Tibial artery (tissue), 4 donors: Measurements from ENCODE around the gene GGPS1.

Experiments
- DNase-seq, 2 donors: peaks; one replicate each; pipeline ENCODE4 v3.0.0-alpha.2; 2019
- H3K27ac ChIP-seq, 2 donors: fragments of 200-600 bp; sonication (generic) in 1 of 2; 1 replicate in 1 of 2; 2 replicates in 1 of 2; pipeline ENCODE4 v1.5.1; 2018 to 2019; ENCODE audit warnings: mild to moderate bottlenecking in 1 of 2
- H3K27me3 ChIP-seq, 2 donors: fragments of 200-600 bp; sonication (generic) in 1 of 2; one replicate each; pipeline versions ENCODE4 v1.5.1 to v1.6.0; 2016 to 2019
- H3K36me3 ChIP-seq, 3 donors: fragments of 200-600 bp; sonication (generic) in 2 of 3; one replicate each; pipeline ENCODE4 v1.5.1; 2016 to 2019; ENCODE audit warnings: mild to moderate bottlenecking in 2 of 3
- H3K4me1 ChIP-seq, 4 donors: fragments of 200-600 bp; sonication (generic) in 2 of 4; 1 replicate in 3 of 4; 2 replicates in 1 of 4; pipeline ENCODE4 v1.5.1; 2016 to 2019
- H3K4me3 ChIP-seq, 2 donors: fragments of 200-600 bp; sonication (generic) in 1 of 2; 1 replicate in 1 of 2; 2 replicates in 1 of 2; pipeline ENCODE4 v1.5.1; 2018 to 2019; ENCODE audit warnings: mild to moderate bottlenecking in 2 of 2
- H3K9me3 ChIP-seq, 3 donors: fragments of 200-600 bp; sonication (generic) in 1 of 3; one replicate each; pipeline ENCODE4 v1.5.1; 2016 to 2019
- intact Hi-C: fragments of 100-400 bp; cut with DNase I; formaldehyde crosslinking; loops from one replicate; pipeline ENCODE4 v1.15.0; 2023; ENCODE audit warnings: low total_unique reads
- TF ChIP-seq, protein P1 (sequence below), 2 experiments: fragments of 200-600 bp in 1 of 2; fragments of 450-650 bp in 1 of 2; IDR thresholded peaks; one replicate each; pipeline ENCODE4 v1.5.1; 2017 to 2019; ENCODE audit warnings: antibody characterized with exemption in 2 of 2, mild to moderate bottlenecking in 1 of 2, moderate library complexity in 1 of 2

The GGPS1 gene

DNA sequence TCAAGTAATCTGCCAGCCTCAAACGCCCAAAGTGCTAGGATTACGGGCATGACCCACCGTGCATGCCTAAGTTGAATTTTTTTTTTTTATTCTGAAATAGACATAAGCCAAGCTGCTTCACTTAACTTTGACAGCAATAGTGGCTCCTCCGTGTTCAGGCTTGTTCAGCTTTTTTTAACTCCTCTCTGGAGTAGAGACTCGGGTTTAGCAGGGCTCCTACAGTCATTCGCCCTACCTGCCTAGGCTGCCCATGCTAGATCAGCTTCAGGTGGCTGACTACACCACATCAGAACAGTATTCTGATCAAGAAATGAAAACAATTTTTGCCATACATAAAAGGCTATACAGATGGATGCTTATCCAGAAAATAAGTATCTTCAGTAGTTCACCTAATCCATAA lies 15.1 kb upstream of the GGPS1 start:
- no peak overlapping the region for H3K4me3 ChIP-seq
- H3K27me3 ChIP-seq = no peaks in the 10 kb centered on the region
- no peak overlapping the region for H3K27ac ChIP-seq
- H3K9me3 ChIP-seq = no peaks in the 10 kb centered on the region
- H3K4me1 ChIP-seq = peaks cover 0 to 43% (median 14%) of the 10 kb centered on the region in 4 donors
- peaks cover 0 to 6% (median 6%) of the 10 kb centered on the region in 3 donors for H3K36me3 ChIP-seq
- intact Hi-C loops = no loop called here
- DNase-seq = no peak
- TF ChIP-seq, protein P1, sequence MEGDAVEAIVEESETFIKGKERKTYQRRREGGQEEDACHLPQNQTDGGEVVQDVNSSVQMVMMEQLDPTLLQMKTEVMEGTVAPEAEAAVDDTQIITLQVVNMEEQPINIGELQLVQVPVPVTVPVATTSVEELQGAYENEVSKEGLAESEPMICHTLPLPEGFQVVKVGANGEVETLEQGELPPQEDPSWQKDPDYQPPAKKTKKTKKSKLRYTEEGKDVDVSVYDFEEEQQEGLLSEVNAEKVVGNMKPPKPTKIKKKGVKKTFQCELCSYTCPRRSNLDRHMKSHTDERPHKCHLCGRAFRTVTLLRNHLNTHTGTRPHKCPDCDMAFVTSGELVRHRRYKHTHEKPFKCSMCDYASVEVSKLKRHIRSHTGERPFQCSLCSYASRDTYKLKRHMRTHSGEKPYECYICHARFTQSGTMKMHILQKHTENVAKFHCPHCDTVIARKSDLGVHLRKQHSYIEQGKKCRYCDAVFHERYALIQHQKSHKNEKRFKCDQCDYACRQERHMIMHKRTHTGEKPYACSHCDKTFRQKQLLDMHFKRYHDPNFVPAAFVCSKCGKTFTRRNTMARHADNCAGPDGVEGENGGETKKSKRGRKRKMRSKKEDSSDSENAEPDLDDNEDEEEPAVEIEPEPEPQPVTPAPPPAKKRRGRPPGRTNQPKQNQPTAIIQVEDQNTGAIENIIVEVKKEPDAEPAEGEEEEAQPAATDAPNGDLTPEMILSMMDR (IDR thresholded peaks at IDR 0.05) = no peak

DNA sequence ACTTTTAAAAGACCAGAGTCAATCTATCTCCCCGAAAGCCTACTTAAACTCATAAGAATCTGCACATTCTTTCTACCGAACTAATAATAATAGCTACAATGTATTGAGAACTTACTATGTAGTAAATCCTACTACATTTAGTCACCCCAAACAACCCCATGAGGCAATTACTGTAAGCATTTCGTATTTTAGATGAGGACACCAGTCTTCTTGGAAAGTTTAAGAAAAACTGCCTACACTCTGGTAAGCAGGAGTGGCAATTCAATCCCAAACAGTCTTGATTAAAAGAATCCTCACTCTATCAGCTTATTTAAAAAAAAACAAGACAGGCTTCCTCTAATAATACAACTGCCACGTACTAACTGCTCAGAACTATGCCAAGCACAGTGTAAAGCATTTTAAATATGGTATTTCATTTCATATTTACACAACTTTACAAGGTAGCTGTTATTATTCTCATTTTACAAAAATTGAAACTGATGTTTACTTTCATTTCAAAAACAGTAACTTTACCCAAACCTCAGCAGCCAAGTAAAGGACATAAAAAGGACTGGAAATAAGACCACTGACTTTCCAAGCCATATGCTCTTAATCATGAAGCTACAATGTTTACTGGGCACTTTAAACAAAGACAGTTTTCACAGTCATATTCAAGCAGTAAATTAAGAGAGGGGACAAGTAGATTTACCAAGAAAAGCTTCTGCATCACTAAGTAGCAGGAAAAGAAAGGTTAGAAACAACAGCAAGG lies 14.3 kb upstream of the GGPS1 start:
- no peak overlapping the region for H3K4me3 ChIP-seq
- TF ChIP-seq, protein P1 (IDR thresholded peaks at IDR 0.05) = no peak
- DNase-seq = no peak
- peaks cover 0 to 42% (median 14%) of the 10 kb centered on the region in 4 donors for H3K4me1 ChIP-seq
- peaks cover 6 to 13% (median 6%) of the 10 kb centered on the region in 3 donors for H3K36me3 ChIP-seq
- H3K27me3 ChIP-seq = no peaks in the 10 kb centered on the region
- H3K9me3 ChIP-seq = no peaks in the 10 kb centered on the region
- no peak overlapping the region for H3K27ac ChIP-seq
- intact Hi-C loops = no loop called here

DNA sequence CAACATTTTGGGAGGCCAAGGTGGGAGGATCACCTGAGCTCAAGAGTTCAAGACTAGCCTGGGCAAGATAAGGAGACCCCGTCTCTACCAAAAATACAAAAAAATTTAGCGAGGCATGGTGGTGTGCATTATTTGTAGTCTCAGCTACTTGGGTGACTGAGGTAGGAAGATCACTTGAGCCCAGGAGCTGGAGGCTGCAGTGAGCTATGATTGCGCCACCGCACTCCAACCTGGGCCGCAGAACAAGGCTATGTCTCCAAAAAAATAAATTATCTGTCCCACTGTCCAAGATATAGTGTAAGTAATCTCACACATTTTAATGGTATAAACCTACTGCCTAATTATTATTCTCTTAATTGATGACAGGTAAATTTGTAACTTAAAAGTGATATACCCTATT lies 13.2 kb upstream of the GGPS1 start:
- TF ChIP-seq, protein P1 (IDR thresholded peaks at IDR 0.05) = no peak
- H3K4me3 ChIP-seq = no peak overlapping the region
- intact Hi-C loops = no loop called here
- H3K4me1 ChIP-seq = peaks cover 0 to 45% (median 14%) of the 10 kb centered on the region in 4 donors
- no peaks in the 10 kb centered on the region for H3K27me3 ChIP-seq
- no peak for DNase-seq
- H3K36me3 ChIP-seq = peaks cover 6 to 13% (median 7%) of the 10 kb centered on the region in 3 donors
- H3K27ac ChIP-seq = no peak overlapping the region
- H3K9me3 ChIP-seq = no peaks in the 10 kb centered on the region

DNA sequence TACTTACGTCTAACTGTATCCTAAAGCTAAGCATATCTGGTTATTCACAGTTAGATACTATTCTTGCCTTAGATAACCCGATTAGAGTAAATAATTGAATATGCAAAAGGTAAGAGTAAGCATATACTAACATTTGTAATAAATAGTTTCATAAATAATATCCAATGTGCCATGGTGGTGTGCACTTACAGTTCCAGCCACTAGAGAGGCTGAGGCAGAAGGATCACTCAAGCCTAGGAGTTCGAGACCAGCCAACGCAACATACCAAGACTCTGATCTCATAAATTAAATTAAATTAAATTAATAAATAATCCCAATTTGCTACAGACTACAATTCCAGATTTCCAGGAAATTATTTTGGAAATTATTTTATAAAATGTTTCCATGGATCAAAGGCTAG lies 12.6 kb upstream of the GGPS1 start:
- peaks cover 6 to 13% (median 7%) of the 10 kb centered on the region in 3 donors for H3K36me3 ChIP-seq
- H3K27me3 ChIP-seq = no peaks in the 10 kb centered on the region
- no peaks in the 10 kb centered on the region for H3K9me3 ChIP-seq
- intact Hi-C loops = no loop called here
- no peak overlapping the region for H3K4me3 ChIP-seq
- TF ChIP-seq, protein P1 (IDR thresholded peaks at IDR 0.05) = no peak
- no peak overlapping the region for H3K27ac ChIP-seq
- H3K4me1 ChIP-seq = peaks cover 0 to 51% (median 14%) of the 10 kb centered on the region in 4 donors
- no peak for DNase-seq

DNA sequence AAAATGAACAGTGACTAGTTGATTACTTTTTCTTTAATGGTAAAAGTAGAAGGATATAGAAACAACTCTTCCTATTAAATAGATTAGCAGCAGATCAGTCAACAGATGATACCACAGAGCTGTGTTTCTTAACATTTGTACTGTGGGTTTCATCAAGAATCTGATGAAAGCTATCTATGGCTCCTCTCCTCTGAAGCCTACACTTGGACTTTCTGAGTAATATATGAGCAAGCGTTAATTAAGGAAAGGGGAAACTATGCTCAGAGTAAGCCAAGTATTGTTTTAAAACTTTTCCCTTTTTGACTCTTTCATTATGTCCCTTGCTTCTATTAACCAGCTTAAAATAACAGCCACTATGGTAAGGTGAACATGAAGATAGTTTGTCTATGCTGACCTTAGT lies 11.2 kb upstream of the GGPS1 start:
- Histone ChIP-seq H3K27me3 (no peaks in the 10 kb centered on the region), H3K4me3 (no peak overlapping the region), H3K27ac (no peak overlapping the region), H3K36me3 (peaks cover 0 to 11% (median 7%) of the 10 kb centered on the region in 3 donors), H3K4me1 (peaks cover 0 to 57% (median 21%) of the 10 kb centered on the region in 4 donors), H3K9me3 (no peaks in the 10 kb centered on the region)
- intact Hi-C loops = no loop called here
- TF ChIP-seq, protein P1 (IDR thresholded peaks at IDR 0.05) = no peak
- no peak for DNase-seq
